ENCODE results near the gene SYNJ2.
A peak's percentile ranks its signal among the peaks of the same experiment; 100 is the strongest.

SYNJ2 gene

DNA sequence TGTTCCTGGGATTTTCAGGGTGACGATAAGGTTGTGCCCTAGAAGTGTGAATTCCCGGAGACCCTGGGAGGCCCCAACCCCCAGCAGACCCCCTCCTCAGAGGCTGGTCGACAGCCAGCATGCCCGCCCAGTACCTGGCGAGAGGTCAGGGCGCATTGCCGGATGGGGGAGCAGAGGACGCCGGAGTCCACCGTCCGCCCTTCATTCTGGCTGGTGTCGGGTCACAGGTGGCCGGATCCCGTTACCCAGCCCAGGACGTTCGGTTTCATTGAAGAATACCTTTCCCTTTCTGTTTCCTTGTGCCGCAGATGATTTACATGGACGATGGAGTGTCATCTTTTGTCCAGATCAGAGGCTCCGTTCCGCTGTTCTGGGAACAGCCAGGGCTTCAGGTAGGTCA, 61.3 kb downstream of the SYNJ2 start:
- no peak for DNase-seq (ENCODE audit: low spot score)

DNA sequence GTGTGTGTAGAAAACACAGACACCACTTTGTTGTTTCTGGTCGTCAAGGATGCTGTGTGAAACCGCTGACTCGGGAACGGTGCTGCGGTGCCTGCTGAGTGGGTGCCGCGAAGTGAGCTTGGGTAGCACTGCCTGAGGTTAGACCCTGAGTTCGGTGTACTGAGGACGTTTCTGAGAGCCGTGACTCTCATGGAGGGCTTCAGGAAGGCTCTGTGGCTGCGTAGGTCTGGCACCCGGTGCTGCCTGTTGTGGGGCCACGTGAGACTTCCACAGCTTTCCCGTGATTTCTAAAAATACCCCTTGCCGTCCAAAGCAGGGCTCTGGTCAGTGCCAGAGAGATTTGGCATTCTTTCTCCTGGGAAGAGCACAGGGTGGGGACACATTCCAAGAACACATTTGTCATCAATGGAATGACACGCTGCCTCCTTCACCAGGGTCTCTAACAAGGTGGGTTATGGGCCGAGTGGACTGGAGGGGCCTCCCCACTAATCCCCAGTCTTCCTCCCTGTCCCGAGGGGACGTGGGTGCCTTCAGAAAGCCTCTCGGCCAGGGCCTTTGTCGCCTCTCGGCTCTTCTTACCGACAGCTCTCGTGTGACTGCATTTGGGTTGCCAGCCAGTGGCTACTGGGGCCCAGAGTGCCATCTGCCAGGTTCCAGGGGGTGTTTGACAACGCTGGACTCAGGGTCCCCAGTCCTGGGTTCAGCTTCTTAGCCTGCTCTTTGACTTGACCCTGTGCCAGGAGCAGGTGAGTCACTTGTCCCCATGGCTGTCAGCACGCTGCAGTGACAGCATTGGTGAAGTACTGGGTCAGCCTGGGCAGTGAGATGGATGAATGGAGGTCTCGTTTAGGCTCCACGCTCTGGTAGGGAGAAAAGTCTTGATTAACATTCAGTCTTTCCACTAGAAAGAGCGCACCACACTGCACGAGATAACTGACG, 62.2 kb downstream of the SYNJ2 start:
- no peak for DNase-seq (ENCODE audit: low spot score)

DNA sequence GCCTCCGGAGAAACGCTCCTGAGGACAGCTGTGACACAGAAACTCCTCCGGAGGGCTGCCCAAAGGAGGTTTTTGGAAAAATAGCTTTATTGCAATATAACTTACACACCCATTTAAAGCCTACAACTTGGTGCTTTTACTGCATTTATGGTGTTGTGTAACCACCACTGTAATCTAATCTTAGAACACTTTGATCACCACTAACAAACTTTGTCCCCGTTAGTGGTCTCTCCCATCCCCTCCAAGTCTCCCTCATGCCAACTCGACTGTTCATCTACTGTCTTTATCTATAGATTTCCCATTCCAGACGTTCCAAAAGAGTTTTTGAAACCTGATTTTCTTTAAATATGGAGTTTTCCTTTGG, 62.8 kb downstream of the SYNJ2 start:
- no peak for DNase-seq (ENCODE audit: low spot score)

DNA sequence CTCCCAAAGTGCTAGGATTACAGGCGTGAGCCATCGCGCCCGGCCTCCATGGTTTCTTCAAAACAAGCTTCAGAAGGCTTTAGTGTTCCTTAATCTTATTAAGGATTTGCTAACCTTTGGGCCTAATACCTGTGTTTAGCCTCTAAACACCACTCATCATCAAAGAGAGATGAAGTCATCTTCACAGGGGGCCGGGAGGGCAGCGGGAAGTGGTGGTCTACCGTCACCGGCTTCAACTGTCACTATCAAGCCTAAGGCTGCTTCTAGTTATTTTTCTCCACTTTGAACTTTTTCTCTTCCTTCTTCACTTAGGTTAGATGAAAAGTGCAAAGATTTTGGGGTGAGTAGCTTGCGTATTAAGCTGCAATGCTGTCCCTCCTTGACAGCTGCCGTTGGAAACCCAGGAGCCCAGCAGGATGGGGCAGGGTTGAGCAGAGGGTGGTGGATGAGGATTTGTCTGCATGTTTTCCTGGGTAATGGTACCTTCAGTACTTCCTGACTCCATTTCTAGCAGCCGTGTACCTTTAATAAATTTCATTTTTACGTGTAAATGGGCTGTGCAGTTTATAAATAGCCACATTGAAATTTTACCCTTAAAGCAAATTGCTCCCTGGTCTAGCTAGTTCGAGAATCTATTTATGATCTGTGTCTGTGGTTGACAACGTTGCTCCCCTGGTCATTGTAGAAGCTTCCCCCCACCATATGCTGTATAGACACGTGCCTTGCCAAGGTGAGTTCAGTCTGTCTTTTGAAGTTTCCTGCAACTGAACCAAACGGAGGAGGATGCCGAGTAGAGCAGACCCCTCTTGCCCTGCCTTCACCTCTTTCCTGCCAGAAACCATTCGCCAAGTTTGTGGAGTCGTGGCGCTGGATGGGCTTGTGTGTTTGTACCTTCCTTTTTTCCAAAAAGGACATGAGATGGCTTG, 64.8 kb downstream of the SYNJ2 start:
- no peak for DNase-seq (ENCODE audit: low spot score)

DNA sequence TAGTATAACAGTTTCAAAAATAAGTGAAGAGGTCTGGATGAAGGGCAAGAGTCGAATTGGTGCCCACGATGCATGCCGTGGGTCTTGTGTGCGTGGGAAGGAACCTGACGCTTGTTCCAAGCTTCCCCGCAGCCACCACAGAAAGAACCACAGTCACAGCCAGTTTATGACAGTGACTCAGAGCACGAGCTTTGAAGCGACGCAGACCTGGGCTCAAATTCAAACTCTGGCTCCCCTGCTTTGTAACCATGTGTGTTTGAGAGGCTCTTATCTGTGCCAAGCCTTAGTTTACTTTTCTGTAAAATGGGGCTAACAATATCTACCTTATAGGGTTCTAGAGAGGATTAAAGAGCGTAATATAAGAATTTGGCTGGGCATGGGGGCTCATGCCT, 65.5 kb downstream of the SYNJ2 start:
- DNase-seq (ENCODE audit: low spot score) = peak; percentile 26

DNA sequence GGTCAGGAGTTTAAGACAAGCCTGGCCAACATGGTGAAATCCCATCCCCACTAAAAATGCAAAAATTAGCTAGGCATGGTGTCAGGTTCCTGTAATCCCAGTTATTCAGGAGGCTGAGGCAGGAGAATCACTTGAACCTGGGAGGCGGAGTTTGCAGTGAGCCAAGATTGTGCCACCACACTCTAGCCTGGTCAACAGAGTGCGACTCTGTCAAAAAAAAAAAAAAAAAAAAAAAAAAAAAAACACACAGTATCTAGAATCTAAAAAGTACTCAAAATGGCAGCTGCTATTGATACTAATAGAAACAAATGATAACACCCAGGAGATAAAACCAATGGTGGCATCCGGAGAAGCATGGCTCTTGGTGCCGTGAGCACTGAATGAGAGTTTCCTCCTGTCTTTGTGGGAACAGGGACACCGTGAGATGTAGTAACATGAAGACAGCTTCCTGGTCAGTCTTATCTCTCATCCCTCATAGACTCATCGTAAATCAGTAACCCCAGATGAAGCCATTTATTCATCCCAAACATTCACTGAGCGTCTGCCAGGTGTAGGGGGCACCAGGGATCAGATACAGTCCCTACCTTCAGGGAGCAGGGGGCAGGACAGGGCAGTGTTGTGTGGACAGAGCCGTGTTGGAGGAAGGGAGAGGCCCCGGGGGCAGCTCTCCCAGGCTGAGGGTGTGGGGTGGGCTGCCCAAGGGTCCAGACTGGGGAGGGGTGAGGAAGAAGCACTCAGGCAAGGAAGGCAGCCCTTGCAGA, 66.1 kb downstream of the SYNJ2 start:
- DNase-seq (ENCODE audit: low spot score) = no peak

DNA sequence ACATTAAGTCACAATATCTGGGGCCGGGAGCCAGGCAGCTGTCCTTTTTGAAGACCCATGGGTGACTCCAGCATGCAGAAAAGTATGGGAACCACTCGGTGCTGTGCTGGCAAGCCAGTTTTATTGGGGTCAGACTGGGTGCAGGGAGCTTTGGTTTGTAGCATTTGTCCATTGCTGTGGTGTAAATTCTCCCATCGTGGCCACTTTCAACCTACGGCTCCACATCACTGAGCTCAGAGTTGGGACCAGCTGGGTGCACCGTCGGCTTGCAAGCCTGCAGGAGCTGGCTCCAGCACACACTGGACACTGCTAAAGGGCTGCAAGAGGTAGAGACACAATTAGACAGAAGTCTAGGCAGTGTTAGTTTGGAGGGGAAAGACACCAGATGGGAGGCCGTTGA, 66.9 kb downstream of the SYNJ2 start:
- no peak for DNase-seq (ENCODE audit: low spot score)

DNA sequence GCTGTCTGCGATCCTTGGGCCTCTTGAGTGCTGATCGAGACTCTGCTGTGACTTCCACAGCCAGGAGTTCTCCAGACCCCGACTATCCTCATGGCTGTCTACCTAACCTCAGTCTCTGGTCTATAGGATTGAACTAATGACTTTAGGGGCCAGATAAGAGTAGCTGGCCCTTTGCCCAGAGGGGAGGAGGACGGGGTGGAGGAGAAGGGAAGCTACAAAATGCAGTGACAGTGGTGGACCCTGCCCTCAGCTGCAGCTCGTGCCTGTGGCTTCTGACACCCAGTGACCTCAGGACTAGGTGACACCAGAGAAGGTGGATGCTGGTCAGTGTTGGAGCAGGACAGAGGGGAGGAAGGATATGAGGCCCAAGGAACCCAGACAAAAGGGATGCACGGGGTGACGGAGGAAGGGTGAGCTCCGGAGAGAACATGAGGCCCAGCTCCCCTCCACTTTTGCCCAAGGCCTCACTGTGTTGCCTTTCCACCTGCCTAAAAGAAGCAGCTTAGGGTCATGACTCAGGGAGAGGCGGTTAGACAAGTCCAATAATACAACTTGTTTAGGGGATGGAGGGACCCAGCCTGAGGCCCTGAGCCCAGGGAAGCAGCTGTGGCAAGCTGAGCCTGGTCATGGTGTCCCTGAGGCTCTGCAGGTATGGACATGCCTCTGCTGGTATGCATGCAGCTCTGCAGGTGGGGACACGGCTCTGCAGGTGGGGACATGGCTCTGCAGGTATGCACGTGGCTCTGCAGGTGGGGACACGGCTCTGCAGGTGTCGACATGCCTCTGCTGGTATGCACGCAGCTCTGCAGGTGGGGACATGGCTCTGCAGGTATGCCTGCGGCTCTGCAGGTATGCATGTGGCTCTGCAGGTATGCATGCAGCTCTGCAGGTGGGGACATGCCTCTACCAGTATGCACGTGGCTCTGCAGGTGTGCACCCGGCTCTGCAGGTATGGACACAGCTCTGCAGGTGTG, 67.7 kb downstream of the SYNJ2 start:
- DNase-seq (ENCODE audit: low spot score) = no peak

DNA sequence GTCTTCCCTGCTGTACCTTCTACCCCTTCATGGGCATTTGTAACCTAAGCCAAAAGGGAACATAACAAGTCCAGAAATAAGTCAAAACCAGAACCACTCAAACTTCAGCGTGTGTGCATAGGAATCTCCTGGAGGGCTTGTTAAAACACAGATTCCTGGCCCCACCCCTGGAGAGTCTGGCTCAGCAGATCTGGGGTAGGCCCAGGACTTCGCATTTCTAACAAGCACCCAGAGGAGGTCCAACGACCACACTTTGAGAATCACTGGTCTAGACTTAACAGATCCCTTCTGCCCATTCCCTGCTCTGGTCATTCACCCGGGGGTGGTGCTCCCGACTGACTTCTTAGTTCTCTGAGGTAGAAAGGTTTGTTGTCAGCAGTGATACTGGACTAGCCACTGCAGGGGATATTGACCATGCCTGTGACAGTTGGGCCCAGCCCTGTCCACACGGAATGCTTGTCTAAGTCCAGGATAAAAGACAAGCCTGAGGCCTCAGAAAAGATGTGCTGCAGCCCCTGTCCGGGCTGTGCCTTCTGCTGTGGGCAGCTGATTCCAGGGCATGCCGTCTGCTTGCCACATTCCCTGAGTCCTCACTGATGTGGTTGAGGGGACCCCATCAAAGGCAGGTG, 68.6 kb downstream of the SYNJ2 start:
- no peak for DNase-seq (ENCODE audit: low spot score)

DNA sequence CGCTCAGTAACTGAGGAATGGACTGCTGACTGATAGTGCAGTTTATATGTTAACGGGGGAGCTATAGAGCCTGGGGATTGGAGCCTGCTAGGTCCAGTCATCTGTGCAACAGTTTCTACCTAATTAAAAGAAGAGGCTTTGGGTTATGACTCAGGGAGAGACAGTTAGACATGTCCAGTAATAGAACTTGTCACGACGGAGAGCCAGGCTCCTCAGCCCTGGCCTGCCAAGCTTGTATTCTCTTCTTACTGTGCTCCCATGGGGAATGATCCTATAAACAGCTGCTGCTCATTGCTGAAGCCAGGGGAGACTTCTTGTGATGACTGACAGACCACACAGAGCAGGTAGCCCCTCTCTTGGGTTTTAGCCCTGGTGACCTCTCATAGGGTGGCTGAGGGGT, 69.3 kb downstream of the SYNJ2 start:
- DNase-seq (ENCODE audit: low spot score) = no peak

DNA sequence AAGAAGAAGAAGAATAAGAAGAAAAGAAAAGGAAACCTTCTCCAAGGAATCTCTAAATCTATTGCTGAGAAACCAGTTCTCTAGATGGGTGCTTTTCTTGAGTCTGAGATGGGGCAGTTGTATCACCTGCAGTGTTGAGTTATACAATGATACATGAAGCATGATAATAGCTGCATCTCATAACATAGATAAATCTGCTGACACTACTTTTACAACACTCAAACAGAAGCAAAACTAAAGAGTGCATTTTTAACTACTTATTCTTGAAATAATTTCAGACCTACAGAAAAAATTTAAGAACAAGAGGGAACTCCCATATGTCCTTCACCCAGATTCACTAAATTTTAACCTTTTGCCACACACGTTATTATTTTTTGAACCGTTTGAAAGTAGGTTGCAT, 70.3 kb downstream of the SYNJ2 start:
- no peak for DNase-seq (ENCODE audit: low spot score)

DNA sequence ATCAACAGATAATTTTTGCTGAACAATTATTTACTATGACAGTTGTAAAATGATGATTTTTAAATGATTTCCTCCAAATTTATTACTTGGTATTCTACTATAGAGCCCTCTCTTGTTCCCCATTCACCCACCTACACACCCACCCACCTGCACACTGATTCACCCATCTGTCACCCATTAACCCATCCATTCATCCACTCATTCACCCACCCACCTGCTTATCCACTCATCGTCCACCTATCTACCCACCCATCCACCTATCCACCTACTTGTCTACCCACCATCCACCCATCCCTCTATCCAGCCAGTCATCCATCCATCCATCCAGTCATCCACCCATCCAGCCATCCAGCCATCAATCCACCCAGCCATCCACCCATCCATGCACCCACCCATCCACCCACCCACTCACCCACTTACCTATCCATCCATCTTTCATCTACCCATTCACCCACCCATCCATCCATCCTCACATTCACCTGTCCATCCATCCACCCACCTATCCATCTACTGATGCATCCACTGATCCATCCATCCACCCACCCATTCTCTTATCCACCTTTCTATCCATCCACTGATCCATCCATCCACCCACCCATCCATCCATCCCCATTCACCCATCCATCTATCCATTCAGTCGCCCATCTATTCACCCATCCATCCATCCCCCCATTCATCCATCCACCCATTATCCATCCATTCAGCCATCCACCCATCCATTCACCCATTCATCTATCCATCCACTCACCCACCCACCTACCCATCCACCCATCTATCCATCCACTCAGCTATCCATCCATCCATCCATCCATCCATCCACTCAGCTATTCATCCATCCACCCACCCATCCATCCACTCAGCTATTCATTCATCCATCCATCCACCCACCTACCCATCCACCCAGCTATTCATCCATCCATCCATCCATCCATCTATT, 72.0 kb downstream of the SYNJ2 start:
- DNase-seq (ENCODE audit: low spot score) = no peak

DNA sequence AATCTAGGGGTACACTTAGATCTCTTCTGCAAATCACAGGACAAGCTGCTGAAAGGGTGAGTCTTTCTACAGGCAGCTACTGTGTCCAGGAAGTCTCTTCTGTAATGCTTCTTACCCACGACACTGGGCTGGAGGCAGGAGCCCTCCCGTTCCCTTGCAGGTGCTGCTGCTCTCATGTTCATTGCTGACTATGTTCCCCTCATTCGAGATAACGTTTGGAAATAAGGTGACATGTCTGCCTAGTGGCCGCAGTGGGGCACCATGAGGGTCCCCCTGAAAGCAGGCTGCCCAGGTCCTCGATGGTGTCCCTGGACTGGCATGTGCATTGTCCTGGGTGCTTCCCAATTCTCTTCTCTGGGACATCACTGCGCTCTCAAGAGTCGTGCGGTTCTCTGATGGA, 74.7 kb downstream of the SYNJ2 start:
- no peak for DNase-seq (ENCODE audit: low spot score)

DNA sequence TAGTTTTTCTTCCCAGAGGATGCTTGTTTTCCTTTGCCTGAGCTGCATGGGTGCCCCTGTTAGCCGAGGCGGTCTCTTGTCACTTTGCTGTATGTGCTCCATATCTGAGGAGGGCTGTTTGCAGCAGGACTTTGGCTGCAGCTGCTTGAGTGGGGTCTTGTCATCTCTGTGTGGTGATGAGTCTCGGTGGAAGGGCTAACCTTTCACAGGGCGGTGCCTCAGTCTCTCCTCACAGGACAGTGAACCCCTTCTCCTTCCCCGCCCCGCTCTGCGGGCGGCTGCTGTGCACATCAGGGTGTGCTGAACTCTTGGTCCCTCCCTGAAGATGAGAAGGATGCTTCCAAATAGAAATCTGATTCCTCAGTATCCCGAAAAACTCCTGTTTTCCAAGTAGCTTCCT, 75.1 kb downstream of the SYNJ2 start:
- DNase-seq (ENCODE audit: low spot score) = no peak

DNA sequence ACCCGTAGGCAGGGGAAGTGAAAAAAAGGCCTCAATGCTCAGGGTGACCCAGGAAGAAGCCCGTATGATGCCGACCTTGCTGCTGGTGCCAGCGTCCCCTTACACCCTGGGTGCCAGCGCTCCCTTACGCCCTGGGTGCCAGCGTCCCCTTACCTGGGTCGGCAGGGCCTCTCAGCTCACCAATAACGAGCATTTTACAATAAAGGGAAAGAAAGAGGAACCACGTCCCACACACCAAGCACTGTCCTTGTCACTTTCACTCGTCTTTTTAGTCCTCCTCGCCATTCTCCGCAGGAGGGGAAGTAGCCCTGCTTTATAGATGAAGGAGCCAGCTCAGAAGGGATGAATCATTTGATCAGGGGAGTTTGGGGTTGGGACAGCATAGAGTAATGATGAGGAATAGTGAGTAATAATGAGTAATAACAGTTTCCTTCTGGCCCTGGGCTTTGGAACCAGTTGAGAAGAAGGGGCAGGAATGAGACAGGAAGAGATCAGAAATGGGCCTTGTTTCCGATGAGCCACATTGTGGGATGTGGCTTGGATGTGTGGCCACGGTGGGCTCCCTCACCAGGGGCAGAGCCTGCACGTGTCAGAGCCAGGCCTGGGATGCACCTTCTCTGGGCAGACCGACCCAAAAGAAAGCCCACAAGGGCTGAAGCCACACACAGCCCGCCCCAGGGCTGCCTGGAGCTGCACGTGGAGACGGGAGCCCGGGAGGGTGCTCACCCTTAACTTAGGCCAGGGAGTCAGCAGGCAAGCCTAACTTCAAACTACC, 75.7 kb downstream of the SYNJ2 start:
- peak; percentile 42 for DNase-seq (ENCODE audit: low spot score)

DNA sequence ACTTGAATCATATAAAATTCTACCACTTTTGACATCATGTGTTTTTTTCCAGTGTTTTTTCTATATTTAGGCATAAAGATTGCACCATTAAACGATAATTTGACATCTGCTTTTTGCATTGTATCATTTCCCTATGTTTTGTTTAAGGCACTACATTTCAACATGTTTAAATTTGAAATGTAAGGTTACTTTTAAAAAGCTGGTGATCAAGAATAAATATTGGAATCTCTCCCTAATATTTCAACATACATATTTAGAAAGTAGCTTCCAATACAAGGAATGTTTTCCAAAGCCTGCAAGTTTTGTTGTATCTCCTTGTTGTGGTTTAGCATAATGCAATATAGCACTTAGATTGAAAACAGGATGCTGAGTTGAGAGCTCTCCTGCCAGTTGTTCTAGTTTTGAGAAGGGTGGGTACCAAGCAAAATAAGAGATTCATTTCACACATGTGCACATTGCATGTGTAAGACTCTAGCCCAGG, 76.5 kb downstream of the SYNJ2 start:
- DNase-seq (ENCODE audit: low spot score) = no peak

DNA sequence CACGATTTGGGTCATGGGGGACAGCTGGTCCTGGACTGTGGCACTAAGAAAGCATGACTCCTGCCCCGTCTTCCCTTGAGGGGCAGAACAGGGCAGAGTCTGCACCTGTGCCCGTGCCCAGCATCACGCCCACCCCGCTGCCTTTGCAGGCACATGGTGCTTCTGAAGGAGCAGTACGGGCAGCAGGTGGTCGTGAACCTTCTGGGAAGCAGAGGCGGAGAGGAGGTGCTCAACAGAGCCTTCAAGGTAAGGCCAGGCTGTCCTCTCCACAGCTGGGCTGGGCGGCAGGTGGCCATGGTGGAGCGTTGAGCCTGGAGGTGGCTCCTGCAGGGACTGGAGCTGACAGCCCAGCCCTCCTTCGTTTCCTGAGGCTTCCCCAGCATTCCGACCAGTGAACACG, 77.4 kb downstream of the SYNJ2 start:
- no peak for DNase-seq (ENCODE audit: low spot score)

Measured in CD4-positive, alpha-beta T cell treated with Interleukin-2 at 100 ng/mL for 4 hours (primary cell).